Sigmoid colon (tissue), 7 donors: ENCODE results near the gene MVB12B. TPM values are rescaled to one million over a fixed set of nuclear protein-coding genes. Genes with fewer than 3 reads are reported as not detected.

Source experiments
- DNase-seq: peaks from one replicate; pipeline ENCODE4 v3.0.0-alpha.2; 2019
- H3K27ac ChIP-seq, 4 donors: fragments of 200-600 bp; sonication (generic); one replicate each; pipeline ENCODE4 v1.5.1; 2016 to 2019; ENCODE audit warnings: mild to moderate bottlenecking in 1 of 4
- H3K27me3 ChIP-seq, 3 donors: fragments of 200-600 bp; sonication (generic); one replicate each; pipeline ENCODE4 v1.5.1; 2019; ENCODE audit warnings: mild to moderate bottlenecking in 1 of 3
- H3K36me3 ChIP-seq, 4 donors: fragments of 200-600 bp; sonication (generic); one replicate each; pipeline ENCODE4 v1.5.1; 2016 to 2019
- H3K4me1 ChIP-seq, 4 donors: fragments of 200-600 bp; sonication (generic); one replicate each; pipeline ENCODE4 v1.5.1; 2017 to 2019
- H3K4me3 ChIP-seq, 4 donors: fragments of 200-600 bp; sonication (generic); one replicate each; pipeline ENCODE4 v1.5.1; 2017 to 2019; ENCODE audit warnings: mild to moderate bottlenecking in 2 of 4, moderate library complexity in 1 of 4
- H3K9me3 ChIP-seq, 4 donors: fragments of 200-600 bp in 3 of 4; sonication (generic) in 3 of 4; one replicate each; pipeline versions ENCODE4 v1.5.1 to v1.6.1; 2013 to 2019
- EP300 ChIP-seq, 4 donors: sonication (generic); formaldehyde crosslinking; IDR thresholded peaks; one replicate each; pipeline ENCODE4 v1.6.1; 2017; ENCODE audit warnings: antibody characterized with exemption in 4 of 4
- POLR2A ChIP-seq, 2 donors: fragments of 450-650 bp; IDR thresholded peaks; one replicate each; pipeline ENCODE4 v1.6.1; 2016; ENCODE audit warnings: antibody characterized with exemption in 2 of 2, mild to moderate bottlenecking in 2 of 2, moderate library complexity in 2 of 2
- POLR2AphosphoS5 ChIP-seq, 4 donors: sonication (generic); formaldehyde crosslinking; IDR thresholded peaks; one replicate each; pipeline ENCODE4 v1.6.1; 2017; ENCODE audit warnings: antibody characterized with exemption in 4 of 4
- WGBS, 2 donors: extraction: QIAGEN DNeasy Blood & Tissue Kit; methylation state at CpG; one replicate each; pipeline ENCODE4 v1.1.7; 2013; 5-methylcytosine and 5-hydroxymethylcytosine counted together
- intact Hi-C: fragments of 100-400 bp; cut with DNase I; formaldehyde crosslinking; loops from one replicate; pipeline ENCODE4 v1.15.1; 2023
- polyA plus RNA-seq, 3 donors: library from polyadenylated mRNA; stranded (reverse); fragments of 200-250 nt; gene quantifications; one replicate each; pipeline ENCODE4 v1.2.3, GENCODE V29; 2013
- total RNA-seq, 4 donors: library from RNA; depleted of rRNA; stranded (reverse); fragments of >200 nt; gene quantifications; one replicate each; pipeline ENCODE4 v1.1.0, GENCODE V29; 2016
- TF ChIP-seq, protein P1 (sequence below), 4 experiments: fragments of 450-650 bp in 3 of 4; fragments of 200-600 bp in 1 of 4; IDR thresholded peaks; one replicate each; pipeline ENCODE4 v1.5.1; 2016 to 2019; ENCODE audit warnings: antibody characterized with exemption in 4 of 4, mild to moderate bottlenecking in 3 of 4, moderate library complexity in 2 of 4
- donor health status: healthy with polysubstance abuse.
- donor health status: Bipolar disorder and iron deficiency.
- donor health status: healthy.

MVB12B gene
- total and polyA plus RNA-seq, 7 donors: 5.1 to 14.4 (median 12.2) TPM

DNA sequence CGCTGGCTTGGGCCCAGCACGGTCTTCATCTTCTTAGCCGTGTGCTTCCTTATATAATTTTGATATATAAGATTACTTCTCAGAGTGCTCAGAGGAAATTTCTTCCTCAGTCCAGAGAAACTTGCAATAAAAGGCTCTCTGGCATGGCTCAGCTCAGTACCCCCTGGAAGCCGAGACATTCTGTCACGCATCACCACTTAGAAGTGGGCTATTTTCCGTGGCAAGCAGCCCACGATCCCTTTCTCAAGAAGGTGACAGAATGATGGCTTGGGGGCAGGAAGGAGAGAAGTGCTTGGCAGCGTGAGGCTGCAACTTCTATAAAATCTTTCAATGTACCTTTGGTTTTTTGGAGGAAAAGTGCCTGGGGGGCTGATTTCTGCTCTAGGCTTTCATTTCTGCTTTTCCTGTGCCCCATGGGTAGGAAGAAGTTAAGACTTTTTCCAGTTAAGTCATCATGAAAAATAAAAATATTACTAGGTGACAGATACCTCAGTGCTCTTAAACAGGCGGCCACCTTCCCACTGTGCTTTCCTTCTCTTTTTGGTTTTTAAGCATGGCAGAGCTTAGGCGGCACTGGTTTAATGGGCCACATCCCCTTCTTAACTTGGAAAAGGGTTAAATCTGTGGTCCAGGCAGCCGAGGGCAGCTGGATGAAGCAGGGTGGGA is 104.6 kb downstream of the MVB12B start:
- WGBS, 2 donors: 78 to 90% methylated on average over 11 of the region's 11 CpGs
- peaks cover 0 to 8% (median 0%) of the 10 kb centered on the region in 4 donors for H3K36me3 ChIP-seq
- TF ChIP-seq POLR2AphosphoS5 (IDR thresholded peaks at IDR 0.05): no peak
- TF ChIP-seq, protein P1, sequence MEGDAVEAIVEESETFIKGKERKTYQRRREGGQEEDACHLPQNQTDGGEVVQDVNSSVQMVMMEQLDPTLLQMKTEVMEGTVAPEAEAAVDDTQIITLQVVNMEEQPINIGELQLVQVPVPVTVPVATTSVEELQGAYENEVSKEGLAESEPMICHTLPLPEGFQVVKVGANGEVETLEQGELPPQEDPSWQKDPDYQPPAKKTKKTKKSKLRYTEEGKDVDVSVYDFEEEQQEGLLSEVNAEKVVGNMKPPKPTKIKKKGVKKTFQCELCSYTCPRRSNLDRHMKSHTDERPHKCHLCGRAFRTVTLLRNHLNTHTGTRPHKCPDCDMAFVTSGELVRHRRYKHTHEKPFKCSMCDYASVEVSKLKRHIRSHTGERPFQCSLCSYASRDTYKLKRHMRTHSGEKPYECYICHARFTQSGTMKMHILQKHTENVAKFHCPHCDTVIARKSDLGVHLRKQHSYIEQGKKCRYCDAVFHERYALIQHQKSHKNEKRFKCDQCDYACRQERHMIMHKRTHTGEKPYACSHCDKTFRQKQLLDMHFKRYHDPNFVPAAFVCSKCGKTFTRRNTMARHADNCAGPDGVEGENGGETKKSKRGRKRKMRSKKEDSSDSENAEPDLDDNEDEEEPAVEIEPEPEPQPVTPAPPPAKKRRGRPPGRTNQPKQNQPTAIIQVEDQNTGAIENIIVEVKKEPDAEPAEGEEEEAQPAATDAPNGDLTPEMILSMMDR (IDR thresholded peaks at IDR 0.05): no peak
- TF ChIP-seq EP300 (IDR thresholded peaks at IDR 0.05): no peak
- TF ChIP-seq POLR2A (IDR thresholded peaks at IDR 0.05): no peak
- H3K27ac ChIP-seq: no peak overlapping the region
- peaks cover 0 to 6% (median 0%) of the 10 kb centered on the region in 4 donors for H3K4me1 ChIP-seq
- H3K27me3 ChIP-seq: no peaks in the 10 kb centered on the region
- H3K4me3 ChIP-seq: no peak overlapping the region
- intact Hi-C loops: no loop called here
- no peak for DNase-seq
- H3K9me3 ChIP-seq: no peaks in the 10 kb centered on the region

DNA sequence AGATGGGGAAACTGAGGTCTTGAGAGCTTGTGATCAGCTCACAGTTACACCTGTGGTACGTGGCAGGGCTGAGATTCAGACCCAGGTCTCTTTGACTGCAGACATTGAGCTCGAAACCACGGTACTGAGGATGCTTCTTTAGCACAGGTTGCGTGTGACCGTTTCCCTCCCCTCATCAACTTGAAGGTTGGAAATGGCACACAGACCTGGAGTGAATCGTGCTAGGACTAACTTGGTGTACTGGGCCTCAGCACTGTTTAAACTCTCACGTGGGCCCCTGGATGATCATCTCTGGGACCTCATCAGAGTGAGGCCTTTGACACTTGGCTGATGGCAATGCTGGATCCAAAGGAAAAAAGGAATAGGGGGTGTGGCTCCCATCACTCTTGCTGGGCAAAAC is 106.0 kb downstream of the MVB12B start:
- DNase-seq: no peak
- Histone ChIP-seq H3K27ac (no peak overlapping the region), H3K4me1 (peaks cover 0 to 6% (median 0%) of the 10 kb centered on the region in 4 donors), H3K4me3 (no peak overlapping the region), H3K27me3 (no peaks in the 10 kb centered on the region), H3K9me3 (no peaks in the 10 kb centered on the region), H3K36me3 (peaks cover 0 to 4% (median 0%) of the 10 kb centered on the region in 4 donors)
- intact Hi-C loops: no loop called here
- TF ChIP-seq, protein P1 (IDR thresholded peaks at IDR 0.05): no peak
- TF ChIP-seq POLR2A (IDR thresholded peaks at IDR 0.05) (no peak), POLR2AphosphoS5 (IDR thresholded peaks at IDR 0.05) (no peak), EP300 (IDR thresholded peaks at IDR 0.05) (no peak)
- 92 to 95% methylated on average over 7 of the region's 7 CpGs for WGBS, 2 donors

DNA sequence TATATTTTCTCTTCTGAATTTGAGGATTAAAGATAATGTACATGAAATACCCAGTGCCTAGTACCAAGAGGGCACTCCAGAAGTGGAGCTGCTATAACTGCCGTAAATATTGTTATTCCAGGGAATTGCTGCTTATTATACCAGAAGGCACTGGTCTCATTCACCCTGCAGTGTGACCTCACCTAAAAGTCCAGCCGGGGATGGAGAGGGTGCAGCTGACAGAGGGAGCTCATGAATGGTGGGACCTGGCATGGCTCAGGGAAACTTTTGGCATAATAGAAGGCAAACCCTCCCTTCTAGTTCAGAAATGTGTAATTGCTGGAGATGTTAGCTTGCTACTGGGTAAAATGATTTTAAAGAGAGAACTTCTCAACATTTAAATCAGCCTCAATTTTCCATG is 108.5 kb downstream of the MVB12B start:
- no peaks in the 10 kb centered on the region for H3K27me3 ChIP-seq
- intact Hi-C loops: no loop called here
- TF ChIP-seq, protein P1 (IDR thresholded peaks at IDR 0.05): no peak
- TF ChIP-seq POLR2A (IDR thresholded peaks at IDR 0.05): no peak
- TF ChIP-seq POLR2AphosphoS5 (IDR thresholded peaks at IDR 0.05): no peak
- no peak for TF ChIP-seq EP300 (IDR thresholded peaks at IDR 0.05)
- H3K4me3 ChIP-seq: no peak overlapping the region
- no peak overlapping the region for H3K27ac ChIP-seq
- H3K36me3 ChIP-seq: peaks cover 0 to 4% (median 0%) of the 10 kb centered on the region in 4 donors
- no peaks in the 10 kb centered on the region for H3K9me3 ChIP-seq
- 47 to 94% methylated on average over 2 of the region's 2 CpGs for WGBS, 2 donors
- DNase-seq: no peak
- H3K4me1 ChIP-seq: peaks cover 0 to 6% (median 0%) of the 10 kb centered on the region in 4 donors

DNA sequence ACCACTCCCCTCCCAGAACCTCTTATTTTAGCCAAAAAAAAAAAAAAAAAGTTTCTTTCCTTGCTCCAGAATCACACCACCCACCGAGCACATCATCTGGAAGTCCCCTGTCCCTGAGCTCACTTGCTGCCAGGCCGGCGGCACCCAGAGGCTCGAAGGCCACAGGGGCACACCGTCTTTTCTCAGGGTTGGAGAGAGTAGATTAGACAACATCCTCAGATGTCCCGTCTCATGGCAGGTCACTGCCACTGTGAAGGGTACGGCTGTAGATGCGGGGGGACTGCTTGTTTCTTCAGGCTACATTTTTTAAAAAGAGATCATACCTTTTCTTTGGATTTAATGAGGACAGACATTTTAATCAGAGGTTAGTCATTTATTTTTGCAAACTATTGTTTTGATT is 109.0 kb downstream of the MVB12B start:
- H3K27ac ChIP-seq: no peak overlapping the region
- H3K4me1 ChIP-seq: peaks cover 0 to 6% (median 0%) of the 10 kb centered on the region in 4 donors
- 94 to 96% methylated on average over 8 of the region's 8 CpGs for WGBS, 2 donors
- no peak overlapping the region for H3K4me3 ChIP-seq
- no peaks in the 10 kb centered on the region for H3K9me3 ChIP-seq
- peaks cover 0 to 4% (median 0%) of the 10 kb centered on the region in 4 donors for H3K36me3 ChIP-seq
- TF ChIP-seq EP300 (IDR thresholded peaks at IDR 0.05) (no peak), POLR2A (IDR thresholded peaks at IDR 0.05) (no peak), POLR2AphosphoS5 (IDR thresholded peaks at IDR 0.05) (no peak)
- TF ChIP-seq, protein P1 (IDR thresholded peaks at IDR 0.05): no peak
- intact Hi-C loops: no loop called here
- no peak for DNase-seq
- no peaks in the 10 kb centered on the region for H3K27me3 ChIP-seq
